GM12891 (cell line): ENCODE data around the gene OXER1.
"Not testable (repeated sequence)": the region's sequence is repeated elsewhere in the genome, so short reads cannot be mapped to it uniquely, and the experiment has no call there.

ENCODE experiments used
- POLR2A ChIP-seq: IDR thresholded peaks from 2 replicates; pipeline ENCODE4 v1.6.1; 2011; ENCODE audit warnings: low read depth, low read length, control low read depth
- TAF1 ChIP-seq: IDR thresholded peaks from 2 replicates; pipeline ENCODE4 v1.6.1; 2011; ENCODE audit warnings: low read depth, low read length, control low read depth

DNA sequence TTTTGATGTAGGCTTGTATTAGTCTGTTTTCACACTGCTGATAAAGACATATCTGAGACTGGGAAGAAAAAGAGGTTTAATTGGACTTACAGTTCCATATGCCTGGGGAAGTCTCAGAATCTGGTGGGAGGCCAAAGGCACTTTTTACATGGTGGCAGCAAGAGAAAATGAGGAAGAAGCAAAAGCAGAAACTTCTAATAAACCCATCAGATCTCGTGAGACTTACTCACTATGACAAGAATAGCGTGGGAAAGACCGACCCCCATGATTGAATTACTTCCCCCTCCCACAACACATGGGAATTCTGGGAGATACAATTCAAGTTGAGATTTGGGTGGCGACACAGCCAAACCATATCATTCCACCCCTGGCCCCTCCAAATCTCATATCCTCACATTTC lies 32.6 kb downstream of the OXER1 start:
- not testable (repeated sequence) for TF ChIP-seq TAF1, POLR2A
